Smooth muscle cell (in vitro differentiated cells): ENCODE data around the gene RIMS1. TPM values are rescaled to one million over a fixed set of nuclear protein-coding genes. Genes with fewer than 3 reads are reported as not detected.

Experiments used
- DNase-seq: peaks from one replicate; lab custom pipeline; 2025; ENCODE audit not compliant: unreplicated experiment; lab: John Stamatoyannopoulos, UW
- H2AFZ ChIP-seq: fragments of 200-600 bp; sonication (generic); 2 replicates; pipeline ENCODE4 v1.6.0; 2016; ENCODE audit warnings: antibody characterized with exemption, low read depth, mild to moderate bottlenecking
- H3F3A ChIP-seq: fragments of 200-600 bp; sonication (generic); 2 replicates; pipeline ENCODE4 v1.6.0; 2017; ENCODE audit warnings: antibody characterized with exemption, low read depth
- H3K27ac ChIP-seq: fragments of 200-600 bp; sonication (generic); 2 replicates; pipeline ENCODE4 v1.5.1; 2016; ENCODE audit warnings: low read depth, mild to moderate bottlenecking
- H3K27me3 ChIP-seq: fragments of 200-600 bp; sonication (generic); 2 replicates; pipeline ENCODE4 v1.6.1; 2016; ENCODE audit warnings: low read depth, mild to moderate bottlenecking
- H3K36me3 ChIP-seq: fragments of 200-600 bp; sonication (generic); 2 replicates; pipeline ENCODE4 v1.5.1; 2016; ENCODE audit warnings: low read depth
- H3K4me1 ChIP-seq: fragments of 200-600 bp; sonication (generic); 2 replicates; pipeline ENCODE4 v1.5.1; 2016; ENCODE audit warnings: low read depth
- H3K4me2 ChIP-seq: fragments of 200-600 bp; sonication (generic); 2 replicates; pipeline ENCODE4 v1.6.0; 2016; ENCODE audit warnings: mild to moderate bottlenecking
- H3K4me3 ChIP-seq: fragments of 200-600 bp; sonication (generic); 2 replicates; pipeline ENCODE4 v1.5.1; 2016; ENCODE audit warnings: mild to moderate bottlenecking
- H3K79me2 ChIP-seq: fragments of 200-600 bp; sonication (generic); 2 replicates; pipeline ENCODE4 v1.6.0; 2016; ENCODE audit warnings: low read depth, mild to moderate bottlenecking
- H3K9ac ChIP-seq: fragments of 200-600 bp; sonication (generic); 2 replicates; pipeline ENCODE4 v1.6.0; 2016; ENCODE audit warnings: low read depth
- H3K9me3 ChIP-seq: fragments of 200-600 bp; sonication (generic); replicated peaks from 2 replicates; pipeline ENCODE4 v1.5.1; 2016; ENCODE audit warnings: low read depth
- H4K20me1 ChIP-seq: fragments of 200-600 bp; sonication (generic); 2 replicates; pipeline ENCODE4 v1.6.0; 2016; ENCODE audit warnings: low read depth
- CTCF ChIP-seq: fragments of 200-600 bp; sonication (generic); IDR thresholded peaks from 2 replicates; pipeline ENCODE4 v1.5.1; 2017; ENCODE audit warnings: borderline replicate concordance, mild to moderate bottlenecking, antibody characterized with exemption; ENCODE audit not compliant: insufficient read depth, poor library complexity, severe bottlenecking
- WGBS: methylation state at CpG from one replicate; pipeline ENCODE4 v1.1.7; 2016; ENCODE audit warnings: low lambda C conversion rate; 5-methylcytosine and 5-hydroxymethylcytosine counted together
- polyA plus RNA-seq: library from polyadenylated mRNA; unstranded; fragments of >200 nt; fragmentation: Nextera tagmentation; extraction: Ambion mirVana; gene quantifications from 2 replicates; pipeline ENCODE4 v1.2.1, GENCODE V29; 2016
- total RNA-seq: library from RNA; depleted of rRNA; stranded (reverse); fragments of >200 nt; gene quantifications from 2 replicates; pipeline ENCODE4 v1.2.3, GENCODE V29; 2014

The RIMS1 gene
- total and polyA plus RNA-seq, 2 experiments from 2014 or later = 0.73 to 2.2 TPM

GRCh38 chr6:72417759-72418158 lies 531.4 kb downstream of the RIMS1 start:
- Histone ChIP-seq H3K36me3 (no peaks in the 10 kb centered on the region), H3K9me3 (no peaks in the 10 kb centered on the region), H4K20me1 (no peaks in the 10 kb centered on the region), H3K4me2 (peak overlapping the region; percentile 53), H2AFZ (no peak overlapping the region), H3F3A (no peaks in the 10 kb centered on the region), H3K9ac (no peak overlapping the region), H3K27me3 (no peaks in the 10 kb centered on the region), H3K4me3 (no peak overlapping the region), H3K79me2 (no peaks in the 10 kb centered on the region), H3K27ac (peak overlapping the region; percentile 71), H3K4me1 (peaks cover 14% of the 10 kb centered on the region)
- TF ChIP-seq CTCF = no peak
- DNase-seq = no peak
- WGBS = 23% methylated on average over 3 of the region's 3 CpGs

- no peak for TF ChIP-seq CTCF
- Histone ChIP-seq H3K27ac (peak overlapping the region; percentile 71), H3K4me2 (peak overlapping the region; percentile 53), H3K4me1 (peaks cover 14% of the 10 kb centered on the region), H3K9ac (no peak overlapping the region), H3K9me3 (no peaks in the 10 kb centered on the region), H3K4me3 (no peak overlapping the region), H4K20me1 (no peaks in the 10 kb centered on the region), H2AFZ (no peak overlapping the region), H3K27me3 (no peaks in the 10 kb centered on the region), H3K79me2 (no peaks in the 10 kb centered on the region), H3K36me3 (no peaks in the 10 kb centered on the region), H3F3A (no peaks in the 10 kb centered on the region)
- DNase-seq = peak; percentile 15
- 17% methylated on average over 5 of the region's 5 CpGs for WGBS
Measured at GRCh38 chr6:72418495-72418894, 532.1 kb downstream of the RIMS1 start.

GRCh38 chr6:72419966-72420365 lies 533.6 kb downstream of the RIMS1 start:
- Histone ChIP-seq H3K36me3 (no peaks in the 10 kb centered on the region), H3K4me3 (no peak overlapping the region), H4K20me1 (no peaks in the 10 kb centered on the region), H3K4me1 (peaks cover 14% of the 10 kb centered on the region), H3K9me3 (no peaks in the 10 kb centered on the region), H3K9ac (no peak overlapping the region), H3K27me3 (no peaks in the 10 kb centered on the region), H3K27ac (no peak overlapping the region), H3K79me2 (no peaks in the 10 kb centered on the region), H3K4me2 (no peak overlapping the region), H2AFZ (no peak overlapping the region), H3F3A (no peaks in the 10 kb centered on the region)
- 87% methylated on average over 2 of the region's 2 CpGs for WGBS
- DNase-seq = no peak
- no peak for TF ChIP-seq CTCF

- peaks cover 14% of the 10 kb centered on the region for H3K4me1 ChIP-seq
- H3K4me2 ChIP-seq = no peak overlapping the region
- no peaks in the 10 kb centered on the region for H4K20me1 ChIP-seq
- H3K36me3 ChIP-seq = no peaks in the 10 kb centered on the region
- H3K9ac ChIP-seq = no peak overlapping the region
- no peaks in the 10 kb centered on the region for H3F3A ChIP-seq
- H3K9me3 ChIP-seq = no peaks in the 10 kb centered on the region
- 83% methylated on average over 3 of the region's 3 CpGs for WGBS
- no peak for DNase-seq
- no peaks in the 10 kb centered on the region for H3K27me3 ChIP-seq
- H3K79me2 ChIP-seq = no peaks in the 10 kb centered on the region
- no peak overlapping the region for H3K27ac ChIP-seq
- no peak overlapping the region for H3K4me3 ChIP-seq
- TF ChIP-seq CTCF = no peak
- H2AFZ ChIP-seq = no peak overlapping the region
Measured at GRCh38 chr6:72420409-72420808, 534.1 kb downstream of the RIMS1 start.
